Gastrocnemius medialis (tissue), 4 donors: ENCODE results near the gene RAD54L.

Source experiments
- POLR2A ChIP-seq, 2 donors: fragments of 450-650 bp; IDR thresholded peaks; one replicate each; pipeline ENCODE4 v1.6.1; 2017; ENCODE audit warnings: antibody characterized with exemption in 2 of 2, mild to moderate bottlenecking in 2 of 2, moderate library complexity in 2 of 2
- TF ChIP-seq, protein P1 (sequence below), 5 experiments: fragments of 450-650 bp in 3 of 5; fragments of 200-600 bp in 2 of 5; sonication (generic) in 2 of 5; IDR thresholded peaks in 4 of 5; conservative IDR thresholded peaks in 1 of 5; 1 replicate in 4 of 5; 2 replicates in 1 of 5; pipeline ENCODE4 v1.5.1; 2016 to 2019; ENCODE audit warnings: antibody characterized with exemption in 5 of 5, mild to moderate bottlenecking in 3 of 5, moderate library complexity in 3 of 5

DNA sequence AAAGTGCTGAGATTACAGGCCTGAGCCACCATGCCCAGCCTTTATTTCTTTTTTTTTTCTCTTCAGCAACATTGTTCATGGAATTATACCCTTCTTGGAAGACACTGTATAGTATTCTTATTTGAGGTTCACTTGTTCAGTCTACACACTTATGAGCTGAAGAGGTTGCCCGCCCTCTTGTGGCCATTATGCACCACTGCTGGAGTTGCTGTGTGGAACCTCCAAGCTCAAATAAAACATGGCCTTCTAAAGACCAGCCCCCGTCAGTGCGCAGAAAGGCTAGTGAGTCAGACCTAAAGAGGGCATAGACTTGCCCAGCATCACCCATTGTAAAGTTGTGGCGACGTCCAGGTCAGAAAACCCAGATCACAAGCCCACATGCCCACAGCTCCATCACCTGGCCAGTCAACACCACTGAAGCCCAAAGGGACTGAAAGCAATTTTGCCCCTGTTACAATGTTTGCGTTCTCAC lies 24.1 kb upstream of the RAD54L start:
- TF ChIP-seq, protein P1, sequence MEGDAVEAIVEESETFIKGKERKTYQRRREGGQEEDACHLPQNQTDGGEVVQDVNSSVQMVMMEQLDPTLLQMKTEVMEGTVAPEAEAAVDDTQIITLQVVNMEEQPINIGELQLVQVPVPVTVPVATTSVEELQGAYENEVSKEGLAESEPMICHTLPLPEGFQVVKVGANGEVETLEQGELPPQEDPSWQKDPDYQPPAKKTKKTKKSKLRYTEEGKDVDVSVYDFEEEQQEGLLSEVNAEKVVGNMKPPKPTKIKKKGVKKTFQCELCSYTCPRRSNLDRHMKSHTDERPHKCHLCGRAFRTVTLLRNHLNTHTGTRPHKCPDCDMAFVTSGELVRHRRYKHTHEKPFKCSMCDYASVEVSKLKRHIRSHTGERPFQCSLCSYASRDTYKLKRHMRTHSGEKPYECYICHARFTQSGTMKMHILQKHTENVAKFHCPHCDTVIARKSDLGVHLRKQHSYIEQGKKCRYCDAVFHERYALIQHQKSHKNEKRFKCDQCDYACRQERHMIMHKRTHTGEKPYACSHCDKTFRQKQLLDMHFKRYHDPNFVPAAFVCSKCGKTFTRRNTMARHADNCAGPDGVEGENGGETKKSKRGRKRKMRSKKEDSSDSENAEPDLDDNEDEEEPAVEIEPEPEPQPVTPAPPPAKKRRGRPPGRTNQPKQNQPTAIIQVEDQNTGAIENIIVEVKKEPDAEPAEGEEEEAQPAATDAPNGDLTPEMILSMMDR (IDR thresholded peaks at IDR 0.05 in 4 of 5, conservative IDR thresholded peaks at IDR 0.05 in 1 of 5), result peak; percentile 82 to 95 (median 85)
- TF ChIP-seq POLR2A (IDR thresholded peaks at IDR 0.05), result no peak
